NCI-H1436 (cell line): ENCODE results near the gene DNAH10.

Experiments used
- DNase-seq: peaks from one replicate; lab custom pipeline; 2025; lab: John Stamatoyannopoulos, UW

Gene DNAH10, protein sequence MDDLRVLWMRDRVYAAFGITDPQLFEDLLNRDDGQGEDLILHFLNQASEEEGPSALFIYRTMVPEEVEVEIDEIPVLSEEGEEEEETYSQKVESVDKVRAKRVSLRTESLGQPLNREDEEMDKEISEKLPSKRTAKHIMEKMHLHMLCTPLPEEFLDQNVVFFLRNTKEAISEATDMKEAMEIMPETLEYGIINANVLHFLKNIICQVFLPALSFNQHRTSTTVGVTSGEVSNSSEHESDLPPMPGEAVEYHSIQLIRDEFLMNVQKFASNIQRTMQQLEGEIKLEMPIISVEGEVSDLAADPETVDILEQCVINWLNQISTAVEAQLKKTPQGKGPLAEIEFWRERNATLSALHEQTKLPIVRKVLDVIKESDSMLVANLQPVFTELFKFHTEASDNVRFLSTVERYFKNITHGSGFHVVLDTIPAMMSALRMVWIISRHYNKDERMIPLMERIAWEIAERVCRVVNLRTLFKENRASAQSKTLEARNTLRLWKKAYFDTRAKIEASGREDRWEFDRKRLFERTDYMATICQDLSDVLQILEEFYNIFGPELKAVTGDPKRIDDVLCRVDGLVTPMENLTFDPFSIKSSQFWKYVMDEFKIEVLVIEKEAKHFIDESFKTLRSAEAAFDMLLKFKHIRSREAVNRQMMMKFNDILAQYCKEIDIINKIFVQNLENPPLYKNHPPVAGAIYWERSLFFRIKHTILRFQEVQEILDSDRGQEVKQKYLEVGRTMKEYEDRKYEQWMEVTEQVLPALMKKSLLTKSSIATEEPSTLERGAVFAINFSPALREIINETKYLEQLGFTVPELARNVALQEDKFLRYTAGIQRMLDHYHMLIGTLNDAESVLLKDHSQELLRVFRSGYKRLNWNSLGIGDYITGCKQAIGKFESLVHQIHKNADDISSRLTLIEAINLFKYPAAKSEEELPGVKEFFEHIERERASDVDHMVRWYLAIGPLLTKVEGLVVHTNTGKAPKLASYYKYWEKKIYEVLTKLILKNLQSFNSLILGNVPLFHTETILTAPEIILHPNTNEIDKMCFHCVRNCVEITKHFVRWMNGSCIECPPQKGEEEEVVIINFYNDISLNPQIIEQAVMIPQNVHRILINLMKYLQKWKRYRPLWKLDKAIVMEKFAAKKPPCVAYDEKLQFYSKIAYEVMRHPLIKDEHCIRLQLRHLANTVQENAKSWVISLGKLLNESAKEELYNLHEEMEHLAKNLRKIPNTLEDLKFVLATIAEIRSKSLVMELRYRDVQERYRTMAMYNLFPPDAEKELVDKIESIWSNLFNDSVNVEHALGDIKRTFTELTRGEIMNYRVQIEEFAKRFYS (N-terminal part only)

DNA sequence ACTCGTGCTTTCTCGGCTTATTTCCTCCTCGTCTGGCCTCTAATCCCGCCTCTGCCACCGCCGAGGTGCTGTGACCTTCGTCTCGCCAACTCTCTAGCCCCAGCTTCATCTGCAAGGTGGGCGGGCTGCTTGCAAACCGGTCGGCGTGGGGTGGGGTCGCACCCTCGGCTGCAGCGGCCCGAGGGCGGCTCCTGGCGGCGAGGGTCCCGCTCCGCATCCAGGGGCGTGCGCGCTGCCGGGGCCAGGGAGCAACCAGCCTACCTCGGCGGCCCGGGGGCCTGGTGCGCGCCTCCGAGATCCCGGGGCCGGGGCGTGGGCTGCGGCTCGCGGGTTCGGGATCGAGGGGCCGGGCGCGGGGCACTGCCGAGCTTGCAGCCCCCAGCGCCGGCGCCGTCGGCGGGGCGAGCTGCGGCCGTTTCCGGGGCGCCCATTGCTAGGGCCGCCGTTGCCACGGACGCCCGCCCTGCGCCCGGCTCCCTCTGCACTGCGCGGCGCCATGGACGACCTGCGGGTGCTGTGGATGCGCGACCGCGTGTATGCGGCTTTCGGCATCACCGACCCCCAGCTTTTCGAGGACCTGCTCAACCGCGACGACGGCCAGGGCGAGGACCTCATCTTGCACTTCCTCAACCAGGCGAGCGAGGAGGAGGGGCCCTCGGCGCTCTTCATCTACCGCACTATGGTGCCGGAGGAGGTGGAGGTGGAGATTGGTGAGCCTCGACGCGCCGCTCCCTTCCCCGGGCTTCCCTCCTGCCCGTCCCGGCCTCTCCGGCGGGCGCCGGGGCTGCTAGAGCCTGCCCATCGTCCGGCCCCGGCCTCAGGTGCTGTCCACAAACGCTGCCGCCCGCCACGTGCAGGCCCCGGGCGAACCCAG lies at the start of gene DNAH10:
Gene DNAH10 (plus strand): TSS at position 461 of the 874 bp plus-strand sequence. CDS start 36 bp downstream, at position 497.
- DNase-seq: peak; percentile 1

DNA sequence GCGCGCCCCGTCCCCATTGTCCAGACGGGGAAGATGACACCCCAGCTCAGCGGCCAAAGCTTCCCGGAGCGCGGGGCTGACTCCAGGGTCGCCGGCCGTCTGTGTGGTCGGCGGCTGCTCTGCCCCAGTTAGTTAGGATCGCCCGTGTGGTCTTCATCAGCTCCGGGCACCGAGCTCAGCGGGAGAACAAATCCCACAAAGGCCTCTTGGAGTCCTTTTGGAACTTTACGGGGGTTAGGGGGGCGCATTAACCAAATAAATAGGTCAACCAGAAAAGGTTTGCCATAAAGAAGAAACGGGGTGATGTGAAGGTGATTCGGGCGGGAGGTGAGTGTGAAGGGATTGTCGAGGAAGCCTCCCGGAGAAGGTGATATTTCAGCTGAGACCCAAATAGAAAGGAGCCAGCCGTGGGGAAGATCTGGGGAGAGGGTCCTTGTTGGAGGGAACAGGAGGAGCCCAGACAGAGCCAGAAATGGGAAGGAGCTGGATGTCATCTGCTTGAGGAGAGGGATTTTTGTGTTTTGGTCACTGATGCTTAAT lies 49.3 kb upstream of the DNAH10 start:
- DNase-seq: no peak

DNA sequence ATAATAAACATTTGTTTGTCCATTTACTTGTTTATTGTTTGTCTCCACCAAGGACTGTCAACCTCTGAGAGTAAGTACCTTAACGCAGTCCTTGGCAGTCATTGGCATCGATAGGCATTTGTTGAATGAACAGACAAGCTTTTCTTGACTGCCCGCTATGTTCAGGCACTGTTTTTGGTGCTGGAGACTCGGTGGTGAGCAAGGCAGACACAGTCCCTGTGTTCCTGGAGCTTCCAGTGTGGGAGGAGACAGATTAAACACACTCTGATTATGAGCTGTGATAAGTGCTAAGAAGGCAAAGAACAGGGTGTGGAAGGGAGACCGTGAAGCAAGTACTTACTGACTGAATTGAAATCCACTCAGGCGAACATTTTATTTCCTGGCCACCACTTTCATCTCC lies 48.7 kb upstream of the DNAH10 start:
- no peak for DNase-seq

DNA sequence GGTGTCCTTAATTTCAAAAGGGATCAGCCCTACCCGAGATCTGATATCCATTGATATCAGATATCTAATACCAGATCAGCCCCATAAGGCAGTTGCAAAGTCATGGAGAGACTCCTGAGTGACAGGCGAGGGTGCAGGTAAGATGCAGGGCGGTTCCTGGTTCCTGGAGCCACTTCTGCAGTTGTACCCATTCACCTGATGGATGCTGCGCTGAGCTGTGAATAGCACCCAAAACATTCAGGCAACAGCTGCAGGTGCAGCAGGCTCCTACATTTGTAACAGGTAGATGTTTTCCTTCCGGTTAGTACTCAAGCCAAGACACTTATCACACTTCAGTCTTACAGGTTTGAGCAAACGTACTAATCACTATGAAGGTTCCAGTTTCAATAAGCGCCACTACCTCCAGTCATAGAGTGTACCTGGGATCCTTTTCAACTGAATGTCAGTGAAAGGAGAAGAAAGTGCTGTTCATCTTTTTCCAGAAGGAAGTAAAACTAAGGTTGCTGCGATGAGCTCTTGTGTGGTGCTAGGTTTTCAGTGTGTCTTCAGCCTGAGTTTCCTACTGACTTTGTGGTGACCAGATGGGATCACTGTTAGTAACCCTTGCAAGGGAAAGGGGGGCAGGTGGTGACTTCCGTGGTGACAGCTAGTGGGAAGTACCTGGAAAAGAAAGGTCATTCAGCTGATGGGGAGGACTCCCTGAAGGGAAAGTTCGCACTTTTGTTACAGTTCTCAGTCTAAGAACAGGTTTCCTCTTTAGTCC lies 48.1 kb upstream of the DNAH10 start:
- no peak for DNase-seq

DNA sequence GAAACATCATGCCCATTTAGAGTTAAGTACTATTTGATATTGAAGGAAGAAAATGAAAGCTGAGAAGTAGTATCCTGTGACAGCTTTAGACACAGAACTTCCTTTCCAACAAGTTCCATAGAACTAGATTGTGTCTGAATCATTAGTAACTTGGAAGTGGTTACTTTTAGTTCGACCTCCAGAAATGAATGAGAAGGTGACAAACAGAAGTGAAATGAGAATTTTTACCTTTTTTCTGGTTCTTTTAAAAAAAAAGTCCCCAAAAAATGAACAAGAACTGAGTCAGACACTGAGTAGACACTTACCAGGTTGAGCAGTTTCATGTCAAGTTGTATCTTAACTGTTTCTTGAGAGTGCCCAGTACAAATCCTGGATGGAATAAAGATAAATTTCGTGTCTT lies 46.9 kb upstream of the DNAH10 start:
- no peak for DNase-seq

DNA sequence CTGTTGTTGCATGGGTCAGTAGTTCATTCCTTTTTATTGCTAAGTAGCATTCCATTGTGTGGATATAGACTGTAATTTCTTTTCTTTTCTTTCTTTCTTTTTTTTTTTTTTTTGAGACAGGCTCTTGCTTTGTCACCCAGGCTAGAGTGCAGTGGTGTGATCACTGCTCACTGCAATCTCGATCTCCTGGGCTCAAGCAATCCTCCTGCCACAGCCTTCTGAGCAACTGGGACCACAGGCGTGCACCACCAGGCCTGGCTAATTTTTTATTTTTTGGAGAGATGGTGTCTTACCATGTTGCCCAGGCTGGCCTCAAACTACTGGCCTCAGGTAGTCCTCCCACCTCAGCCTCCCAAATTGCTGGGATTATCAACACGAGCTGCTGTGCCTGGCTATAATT lies 44.8 kb upstream of the DNAH10 start:
- DNase-seq: no peak

DNA sequence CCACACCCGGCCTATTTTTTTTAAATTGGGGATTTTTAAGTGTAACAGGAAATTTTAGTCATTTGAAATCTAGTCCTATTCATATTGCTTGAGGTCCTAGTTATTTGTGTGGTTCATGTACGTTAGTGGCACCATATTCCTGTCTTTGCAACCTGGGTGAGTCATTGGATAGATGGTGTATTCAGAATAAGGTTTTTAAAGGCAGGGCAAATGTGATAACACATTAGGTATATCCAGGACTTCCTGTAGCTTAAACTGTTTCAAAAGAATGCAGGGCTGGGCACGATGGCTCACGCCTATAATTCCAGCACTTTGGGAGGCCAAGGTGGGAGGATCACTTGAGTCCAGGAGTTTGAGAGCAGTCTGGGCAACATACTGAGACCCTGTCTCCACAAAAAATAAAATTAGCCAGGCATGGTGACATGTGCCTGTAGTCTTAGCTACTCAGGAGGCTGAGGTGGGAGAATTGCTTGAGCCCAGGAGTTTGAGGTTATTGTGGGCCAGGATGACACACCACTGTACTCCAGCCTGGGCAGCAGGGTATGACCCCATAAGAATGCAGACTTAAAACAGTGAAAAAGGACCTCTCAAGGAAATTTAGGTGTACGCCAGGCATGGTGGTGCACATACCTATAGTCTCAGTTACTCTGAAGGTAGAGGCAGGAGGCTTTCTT lies 41.8 kb upstream of the DNAH10 start:
- no peak for DNase-seq

DNA sequence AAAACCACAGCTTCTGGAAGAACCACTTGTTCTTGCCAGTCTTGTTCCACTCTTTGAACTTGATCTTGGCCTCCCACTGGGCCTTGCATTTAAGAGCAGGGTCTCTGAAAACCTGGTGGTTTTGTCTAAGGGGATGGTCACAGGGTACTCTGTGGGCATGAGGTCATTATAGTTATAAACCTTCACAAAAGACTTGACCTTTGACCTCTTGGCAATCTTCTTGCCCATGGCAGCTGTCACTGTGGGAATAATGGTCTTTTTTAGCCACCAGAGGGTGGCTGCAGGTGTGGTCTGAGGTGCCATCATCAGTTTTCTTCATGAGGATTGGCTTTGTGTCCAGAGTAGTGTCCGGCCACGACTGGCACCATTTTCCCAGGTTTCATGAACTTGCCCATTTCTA lies 40.9 kb upstream of the DNAH10 start:
- no peak for DNase-seq

DNA sequence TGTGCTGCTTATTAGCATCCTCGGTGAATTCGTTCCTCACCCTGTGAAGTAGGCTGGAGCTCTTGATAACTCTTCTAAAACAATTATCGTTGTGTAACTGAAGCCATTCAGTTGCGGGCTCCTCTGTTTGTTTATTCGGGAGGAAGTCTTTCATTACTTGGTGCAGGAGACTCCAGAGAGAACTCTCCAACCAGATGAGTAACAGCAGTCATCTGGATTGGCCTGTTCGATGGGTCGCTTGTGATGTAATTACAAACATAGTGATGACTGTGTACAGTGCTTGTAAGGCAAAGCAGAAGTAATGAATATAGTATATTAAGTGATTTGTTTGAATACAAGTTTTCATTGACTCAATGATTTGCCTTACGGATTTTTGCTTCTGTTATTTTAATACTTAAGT lies 39.1 kb upstream of the DNAH10 start:
- peak; percentile 51 for DNase-seq

DNA sequence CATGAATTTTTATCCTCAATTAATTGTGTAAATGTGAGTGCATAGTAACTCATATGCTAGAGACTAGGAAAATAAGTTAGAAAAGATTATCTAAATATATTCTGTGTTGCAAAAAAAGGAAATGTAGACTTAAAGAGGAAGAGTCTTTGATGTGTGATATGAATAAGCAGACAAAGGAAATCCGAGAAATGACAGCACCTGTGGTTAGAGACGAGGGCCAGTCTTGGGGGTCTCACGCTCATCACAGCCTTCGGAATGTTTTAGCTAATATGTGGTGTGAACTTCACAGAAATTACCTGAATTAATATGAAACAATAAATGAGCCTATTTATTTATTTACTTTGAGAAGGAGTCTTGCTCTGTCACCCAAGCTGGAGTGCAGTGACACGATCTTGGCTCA lies 38.3 kb upstream of the DNAH10 start:
- DNase-seq: no peak

DNA sequence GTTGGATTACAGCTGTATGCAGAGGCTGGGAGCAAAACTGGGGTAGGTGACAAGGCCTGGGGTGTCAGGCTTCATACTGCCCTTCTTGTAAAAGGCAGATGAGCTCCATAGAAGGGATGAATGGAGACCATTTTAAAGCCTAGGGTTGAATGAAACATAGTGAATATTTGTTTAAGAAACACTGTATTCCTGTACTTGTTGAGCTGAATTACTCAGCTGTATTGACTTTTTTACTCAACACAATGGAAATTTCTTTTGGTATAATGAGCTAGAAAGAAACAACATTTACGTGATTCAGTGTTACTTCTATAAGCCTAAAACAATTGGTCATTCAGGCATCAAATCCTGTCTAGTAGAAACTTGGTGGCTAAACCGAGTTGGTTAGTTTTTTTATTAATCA lies 35.9 kb upstream of the DNAH10 start:
- no peak for DNase-seq

DNA sequence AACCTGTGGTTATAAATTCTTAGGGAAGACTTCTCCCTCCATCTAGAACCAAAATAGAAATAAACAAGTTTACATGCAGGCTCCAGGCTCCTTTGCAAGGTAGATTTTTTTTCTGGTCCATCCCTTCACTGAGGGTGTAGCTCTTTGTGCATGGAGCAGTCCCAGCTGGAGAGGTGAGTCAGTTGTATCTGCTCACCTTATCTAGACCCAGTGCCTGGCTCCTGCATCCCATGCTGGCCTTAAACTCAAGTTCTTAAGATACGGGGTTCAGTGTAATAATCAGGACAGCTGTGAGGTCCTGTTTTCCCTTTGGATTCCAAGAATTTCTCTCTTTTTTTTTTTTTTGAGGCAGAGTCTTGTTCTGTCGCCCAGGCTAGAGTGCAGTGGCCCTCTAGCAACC lies 35.1 kb upstream of the DNAH10 start:
- DNase-seq: no peak

DNA sequence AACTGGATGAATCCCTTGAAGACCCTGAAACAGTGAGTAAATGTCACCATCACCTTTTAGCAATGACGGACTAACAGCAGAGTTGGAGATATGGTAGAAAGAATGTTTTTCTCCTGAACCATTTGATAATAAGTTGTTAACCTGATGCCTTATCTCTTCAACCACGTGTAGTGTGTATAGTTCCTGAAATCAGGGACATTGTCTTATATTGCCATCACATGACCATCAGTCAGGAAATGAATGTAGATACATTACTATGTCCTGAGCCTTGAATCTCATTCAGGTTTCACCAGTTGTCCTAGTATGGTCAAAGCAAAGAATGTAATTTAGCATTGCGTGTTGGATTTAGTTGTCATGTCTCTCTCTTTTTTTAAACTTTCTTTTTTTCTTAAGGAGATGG lies 34.2 kb upstream of the DNAH10 start:
- no peak for DNase-seq

DNA sequence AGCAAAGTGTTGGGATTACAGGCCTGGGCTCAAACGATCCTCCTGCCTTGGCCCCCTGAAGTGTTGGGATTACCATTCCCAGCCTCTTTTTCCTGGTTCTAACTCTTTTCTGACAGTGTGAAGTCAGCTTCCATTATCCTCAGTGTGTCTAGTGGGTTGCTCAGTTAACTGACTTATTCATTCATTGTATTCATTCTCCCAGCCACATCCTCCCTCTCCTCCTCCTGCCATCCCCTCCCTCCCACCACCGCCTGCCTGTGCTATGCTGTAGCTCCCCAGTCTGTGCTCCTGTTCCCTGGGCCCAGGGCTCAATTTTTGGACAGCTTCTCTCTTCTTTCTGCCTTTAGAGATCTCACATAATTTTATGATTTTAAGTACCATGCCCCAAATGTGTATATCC lies 30.5 kb upstream of the DNAH10 start:
- DNase-seq: no peak

DNA sequence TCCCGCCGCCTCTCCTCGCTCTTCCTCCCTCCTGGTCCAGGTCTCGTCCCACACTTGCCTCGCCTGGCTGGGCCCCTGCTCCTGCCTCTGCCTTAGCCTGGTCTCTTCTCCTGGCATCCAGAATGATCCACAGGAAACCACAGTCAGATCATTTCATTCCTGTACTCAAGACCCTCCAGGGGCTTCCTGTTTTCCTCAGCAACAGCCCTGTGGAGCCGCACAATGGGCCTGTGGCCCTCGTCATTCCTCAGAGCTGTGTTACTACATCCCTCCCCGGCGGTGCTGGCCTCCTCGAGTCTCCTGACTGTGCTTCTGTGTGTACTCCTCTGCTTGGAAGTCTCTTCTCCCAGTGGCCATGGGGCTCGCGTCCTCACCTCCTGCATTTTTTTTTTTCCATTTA lies 29.9 kb upstream of the DNAH10 start:
- DNase-seq: no peak

DNA sequence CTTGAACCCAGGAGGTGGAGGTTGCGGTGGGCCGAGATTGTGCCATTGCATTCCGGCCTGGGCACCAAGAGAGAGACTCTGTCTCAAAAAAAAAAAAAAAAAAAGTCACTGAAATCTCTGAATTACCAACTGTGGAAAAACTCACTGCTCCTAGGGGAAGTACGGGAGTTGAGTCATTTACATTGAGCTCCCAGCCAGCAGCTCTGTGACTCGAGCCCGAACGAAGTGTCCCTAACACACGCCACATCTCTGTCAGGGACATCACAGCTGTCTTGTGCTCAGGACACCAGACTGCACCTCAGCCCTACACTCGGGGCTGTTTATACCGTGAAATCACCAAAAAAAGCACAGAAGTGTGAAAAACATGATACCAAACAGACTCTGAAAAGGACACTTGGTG lies 28.9 kb upstream of the DNAH10 start:
- DNase-seq: no peak

DNA sequence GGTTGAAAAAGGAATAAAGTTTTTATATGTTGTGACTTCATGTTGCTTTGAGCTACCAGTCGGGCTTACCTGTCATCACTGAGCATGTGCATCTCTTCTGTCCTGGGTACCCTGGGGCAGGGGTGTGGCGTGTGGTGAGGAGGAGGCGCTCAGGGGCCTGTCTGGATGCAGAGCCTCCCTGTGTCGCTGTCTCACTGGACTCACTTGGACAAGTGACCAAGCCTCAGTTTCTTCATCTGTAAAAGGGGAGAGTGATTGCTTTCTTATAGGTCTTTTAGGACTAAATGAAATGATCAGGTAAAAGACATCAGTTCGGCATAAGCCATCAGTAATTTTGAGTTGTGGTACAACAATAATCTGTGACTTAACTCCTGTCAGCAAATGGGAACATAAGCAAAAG lies 27.8 kb upstream of the DNAH10 start:
- no peak for DNase-seq

DNA sequence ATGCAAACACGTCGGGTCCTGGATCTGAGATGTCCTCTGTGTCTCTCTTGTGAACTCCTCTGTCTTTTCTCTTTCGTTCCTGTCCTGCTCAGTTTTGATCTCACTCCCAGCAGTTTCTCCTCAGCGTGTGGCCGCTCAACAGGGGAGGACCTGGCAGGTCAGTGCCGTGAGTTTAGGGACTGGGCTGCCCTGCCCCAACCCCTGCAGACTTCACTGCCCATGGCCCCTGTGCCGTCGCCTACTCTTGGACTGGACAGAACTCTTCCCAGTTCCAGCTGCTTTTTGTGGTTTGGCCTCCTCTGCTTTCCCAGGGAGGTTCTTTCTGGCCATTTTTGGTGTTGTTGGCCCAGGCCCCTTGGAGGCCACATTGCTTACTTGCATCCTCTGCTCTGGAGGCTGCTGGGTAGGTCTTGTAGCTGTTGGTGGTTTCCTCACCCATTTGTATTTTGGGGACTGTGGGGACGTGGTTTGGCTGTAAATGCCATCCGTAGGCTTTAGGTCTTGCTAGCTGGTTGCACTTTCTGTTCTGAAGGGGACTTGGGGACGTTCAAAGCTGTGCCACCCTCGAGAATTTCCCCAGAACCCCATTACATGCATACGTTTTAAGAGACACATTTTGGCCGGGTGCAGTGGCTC lies 20.0 kb upstream of the DNAH10 start:
- no peak for DNase-seq

DNA sequence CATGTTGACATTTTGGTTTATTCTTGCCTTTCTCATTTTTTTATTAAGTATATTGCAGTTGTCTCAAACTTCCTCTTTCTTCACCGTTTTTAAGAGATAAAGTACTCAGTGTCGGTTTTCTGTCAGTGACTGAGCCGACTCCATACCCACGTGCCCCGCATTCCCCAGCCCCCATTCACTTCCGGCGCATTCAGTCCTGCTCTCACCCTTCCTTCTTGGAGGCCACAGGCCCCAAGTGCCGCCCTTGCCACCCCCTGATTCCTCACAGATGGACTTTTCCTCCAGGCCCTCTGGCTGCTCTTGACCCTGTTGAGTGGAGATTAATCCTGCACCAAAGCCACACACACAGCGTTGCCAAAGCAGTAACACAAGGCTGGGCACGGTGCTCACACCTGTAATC lies 19.1 kb upstream of the DNAH10 start:
- DNase-seq: no peak
